ENCODE data around the gene ZNRF2.

ZNRF2 gene

GRCh38 chr7:30274641-30275040, 9.8 kb upstream of the ZNRF2 start:
- Histone ChIP-seq H3K9ac (ENCODE audit: low read length) (no peak overlapping the region), H3K4me1 (ENCODE audit: low read length) (no peaks in the 10 kb centered on the region), H3F3A (ENCODE audit: insufficient read depth, low read length) (no peaks in the 10 kb centered on the region), H2AFZ (ENCODE audit: low read length) (no peak overlapping the region), H3K79me2 (ENCODE audit: low read length) (no peaks in the 10 kb centered on the region), H3K4me3 (ENCODE audit: low read length) (no peak overlapping the region), H3K27ac (ENCODE audit: low read length) (no peak overlapping the region), H3K36me3 (replicated peaks; ENCODE audit: insufficient read depth, low read length) (no peaks in the 10 kb centered on the region), H3K4me2 (ENCODE audit: low read depth, low read length) (no peak overlapping the region), H4K20me1 (ENCODE audit: insufficient read depth, low read length) (no peaks in the 10 kb centered on the region), H3K9me2 (replicated peaks; ENCODE audit: insufficient read depth, low read length) (no peaks in the 10 kb centered on the region), H3K27me3 (replicated peaks; ENCODE audit: insufficient read depth, low read length) (no peaks in the 10 kb centered on the region), H3K9me3 (replicated peaks; ENCODE audit: insufficient read depth, low read length) (no peaks in the 10 kb centered on the region)
- TF ChIP-seq EZH2phosphoT487 (IDR thresholded peaks at IDR 0.05; ENCODE audit: low read length), result no peak
- TF ChIP-seq, protein P1, sequence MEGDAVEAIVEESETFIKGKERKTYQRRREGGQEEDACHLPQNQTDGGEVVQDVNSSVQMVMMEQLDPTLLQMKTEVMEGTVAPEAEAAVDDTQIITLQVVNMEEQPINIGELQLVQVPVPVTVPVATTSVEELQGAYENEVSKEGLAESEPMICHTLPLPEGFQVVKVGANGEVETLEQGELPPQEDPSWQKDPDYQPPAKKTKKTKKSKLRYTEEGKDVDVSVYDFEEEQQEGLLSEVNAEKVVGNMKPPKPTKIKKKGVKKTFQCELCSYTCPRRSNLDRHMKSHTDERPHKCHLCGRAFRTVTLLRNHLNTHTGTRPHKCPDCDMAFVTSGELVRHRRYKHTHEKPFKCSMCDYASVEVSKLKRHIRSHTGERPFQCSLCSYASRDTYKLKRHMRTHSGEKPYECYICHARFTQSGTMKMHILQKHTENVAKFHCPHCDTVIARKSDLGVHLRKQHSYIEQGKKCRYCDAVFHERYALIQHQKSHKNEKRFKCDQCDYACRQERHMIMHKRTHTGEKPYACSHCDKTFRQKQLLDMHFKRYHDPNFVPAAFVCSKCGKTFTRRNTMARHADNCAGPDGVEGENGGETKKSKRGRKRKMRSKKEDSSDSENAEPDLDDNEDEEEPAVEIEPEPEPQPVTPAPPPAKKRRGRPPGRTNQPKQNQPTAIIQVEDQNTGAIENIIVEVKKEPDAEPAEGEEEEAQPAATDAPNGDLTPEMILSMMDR (IDR thresholded peaks at IDR 0.05; ENCODE audit: low read length), result no peak
- TF ChIP-seq EZH2 (optimal IDR thresholded peaks at IDR 0.05; ENCODE audit: low read depth, low read length), result no peak
- DNase-seq, result no peak

DNA sequence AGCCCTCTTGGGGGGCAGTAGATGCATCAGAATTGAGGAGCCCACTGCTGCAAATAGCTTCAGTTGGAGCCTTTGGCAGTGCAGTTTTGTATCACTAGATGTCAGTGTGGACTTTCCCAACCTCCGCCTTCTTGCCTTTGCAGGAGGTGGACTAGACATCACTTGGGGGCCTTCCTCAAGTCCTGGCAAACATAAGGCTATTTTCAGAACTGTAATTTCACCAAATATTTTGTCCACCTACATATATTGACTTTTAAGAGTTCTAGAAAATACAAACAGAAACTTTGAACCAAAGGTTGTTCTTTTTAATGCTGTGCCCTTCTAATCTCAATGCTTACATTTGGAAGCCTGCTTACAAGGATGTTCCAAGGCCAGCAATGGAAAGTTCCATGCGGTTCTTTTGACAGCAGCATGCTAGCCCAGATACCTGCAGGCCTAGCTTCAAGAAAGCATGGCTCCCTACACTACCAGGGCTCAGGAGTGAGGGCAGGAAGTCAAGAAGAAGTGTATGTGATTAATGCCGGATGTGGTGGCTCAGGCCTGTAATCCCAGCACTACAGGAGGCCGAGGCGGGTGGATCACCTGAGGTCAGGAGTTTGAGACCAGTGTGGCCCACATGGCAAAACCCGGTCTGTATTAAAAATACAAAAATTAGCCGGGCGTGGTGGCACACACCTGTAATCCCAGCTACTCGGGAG, 8.0 kb upstream of the ZNRF2 start:
- no peak overlapping the region for H2AFZ ChIP-seq (ENCODE audit: low read length)
- DNase-seq, result peak; percentile 56
- TF ChIP-seq, protein P1 (IDR thresholded peaks at IDR 0.05; ENCODE audit: low read length), result peak; percentile 72
- TF ChIP-seq EZH2phosphoT487 (IDR thresholded peaks at IDR 0.05; ENCODE audit: low read length) (no peak), EZH2 (optimal IDR thresholded peaks at IDR 0.05; ENCODE audit: low read depth, low read length) (no peak)
- H3K9me3 ChIP-seq (replicated peaks; ENCODE audit: insufficient read depth, low read length), result no peaks in the 10 kb centered on the region
- H3K36me3 ChIP-seq (replicated peaks; ENCODE audit: insufficient read depth, low read length), result no peaks in the 10 kb centered on the region
- H3K27me3 ChIP-seq (replicated peaks; ENCODE audit: insufficient read depth, low read length), result no peaks in the 10 kb centered on the region
- no peaks in the 10 kb centered on the region for H3F3A ChIP-seq (ENCODE audit: insufficient read depth, low read length)
- H4K20me1 ChIP-seq (ENCODE audit: insufficient read depth, low read length), result no peaks in the 10 kb centered on the region
- H3K9ac ChIP-seq (ENCODE audit: low read length), result no peak overlapping the region
- no peaks in the 10 kb centered on the region for H3K79me2 ChIP-seq (ENCODE audit: low read length)
- no peak overlapping the region for H3K27ac ChIP-seq (ENCODE audit: low read length)
- no peak overlapping the region for H3K4me2 ChIP-seq (ENCODE audit: low read depth, low read length)
- H3K4me3 ChIP-seq (ENCODE audit: low read length), result no peak overlapping the region
- H3K9me2 ChIP-seq (replicated peaks; ENCODE audit: insufficient read depth, low read length), result no peaks in the 10 kb centered on the region
- peaks cover 4% of the 10 kb centered on the region for H3K4me1 ChIP-seq (ENCODE audit: low read length)

DNA sequence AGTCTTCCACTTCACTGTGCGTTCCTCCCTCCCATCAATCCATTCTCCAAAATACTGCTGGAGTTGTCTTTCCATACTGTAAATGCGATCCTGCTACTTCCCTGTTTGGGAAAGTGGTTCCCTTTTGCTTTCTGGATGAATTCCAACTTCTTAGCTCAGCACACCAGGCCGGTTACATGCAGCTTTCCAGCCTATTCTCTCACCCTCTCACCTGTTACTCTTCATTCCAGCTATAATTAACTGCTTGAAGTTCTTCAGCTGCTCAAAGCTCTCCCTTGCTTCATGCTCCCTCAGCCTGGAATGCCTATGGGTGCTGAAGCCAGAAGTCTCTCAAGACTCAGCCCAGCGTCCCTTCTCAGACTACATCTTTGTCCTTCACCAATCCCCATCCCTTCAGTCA, 6.0 kb upstream of the ZNRF2 start:
- H3K79me2 ChIP-seq (ENCODE audit: low read length), result no peaks in the 10 kb centered on the region
- no peak overlapping the region for H3K27ac ChIP-seq (ENCODE audit: low read length)
- TF ChIP-seq EZH2 (optimal IDR thresholded peaks at IDR 0.05; ENCODE audit: low read depth, low read length) (no peak), EZH2phosphoT487 (IDR thresholded peaks at IDR 0.05; ENCODE audit: low read length) (no peak)
- TF ChIP-seq, protein P1 (IDR thresholded peaks at IDR 0.05; ENCODE audit: low read length), result no peak
- H4K20me1 ChIP-seq (ENCODE audit: insufficient read depth, low read length), result no peaks in the 10 kb centered on the region
- no peak for DNase-seq
- H3K27me3 ChIP-seq (replicated peaks; ENCODE audit: insufficient read depth, low read length), result no peaks in the 10 kb centered on the region
- no peak overlapping the region for H3K9ac ChIP-seq (ENCODE audit: low read length)
- H3K9me3 ChIP-seq (replicated peaks; ENCODE audit: insufficient read depth, low read length), result no peaks in the 10 kb centered on the region
- no peaks in the 10 kb centered on the region for H3F3A ChIP-seq (ENCODE audit: insufficient read depth, low read length)
- no peak overlapping the region for H3K4me3 ChIP-seq (ENCODE audit: low read length)
- H3K4me2 ChIP-seq (ENCODE audit: low read depth, low read length), result no peak overlapping the region
- no peaks in the 10 kb centered on the region for H3K36me3 ChIP-seq (replicated peaks; ENCODE audit: insufficient read depth, low read length)
- H3K9me2 ChIP-seq (replicated peaks; ENCODE audit: insufficient read depth, low read length), result no peaks in the 10 kb centered on the region
- peaks cover 12% of the 10 kb centered on the region for H3K4me1 ChIP-seq (ENCODE audit: low read length)
- no peak overlapping the region for H2AFZ ChIP-seq (ENCODE audit: low read length)
